HepG2 (cell line): ENCODE data around the gene STK11.

ENCODE experiments used
- AFF4 ChIP-seq: sonication (generic); formaldehyde crosslinking; IDR thresholded peaks from 2 replicates; pipeline ENCODE4 v1.4.0; 2020; ENCODE audit warnings: missing genetic modification reagents
- CTCF ChIP-seq: sonication (generic); formaldehyde crosslinking; IDR thresholded peaks from 2 replicates; pipeline ENCODE4 v1.5.0; 2020; ENCODE audit warnings: mild to moderate bottlenecking, missing genetic modification reagents, moderate library complexity
- ESRRA ChIP-seq: sonication (generic); formaldehyde crosslinking; IDR thresholded peaks from 2 replicates; pipeline ENCODE4 v1.5.1; 2020; ENCODE audit warnings: mild to moderate bottlenecking, low read depth, missing genetic modification reagents
- ETS1 ChIP-seq: sonication (generic); formaldehyde crosslinking; IDR thresholded peaks from 2 replicates; pipeline ENCODE4 v1.4.0; 2020; ENCODE audit warnings: missing genetic modification reagents
- EZH2 ChIP-seq: conservative IDR thresholded peaks from 2 replicates; pipeline ENCODE4 v1.6.1; 2012; ENCODE audit warnings: mild to moderate bottlenecking, low read depth, low read length, moderate library complexity
- HMG20B ChIP-seq: conservative IDR thresholded peaks from 2 replicates; pipeline ENCODE4 v1.6.1; 2016; ENCODE audit warnings: missing genetic modification reagents, missing compliant biosample characterization
- POLR2A ChIP-seq, 2 experiments: IDR thresholded peaks; 2 replicates each; pipeline ENCODE4 v1.6.1; 2011; ENCODE audit warnings: low read depth in 2 of 2, low read length in 2 of 2, mild to moderate bottlenecking in 1 of 2, moderate library complexity in 1 of 2; ENCODE audit not compliant: insufficient read depth in 1 of 2
- RAD21 ChIP-seq: fragments of 450-650 bp; formaldehyde crosslinking; IDR thresholded peaks from 2 replicates; pipeline ENCODE4 v1.5.0; 2020; ENCODE audit warnings: mild to moderate bottlenecking
- SP1 ChIP-seq, 2 experiments: fragments of 450-650 bp in 1 of 2; sonication (generic) in 1 of 2; formaldehyde crosslinking in 1 of 2; IDR thresholded peaks; 2 replicates each; pipeline versions ENCODE4 v1.4.0 to v1.6.1; 2016 to 2020; ENCODE audit warnings: missing genetic modification reagents in 1 of 2
- TCF7L2 ChIP-seq: IDR thresholded peaks from 2 replicates; pipeline ENCODE4 v1.6.1; 2011; ENCODE audit warnings: mild to moderate bottlenecking, low read depth, low read length, moderate library complexity
- ZBTB21 ChIP-seq: sonication (generic); formaldehyde crosslinking; IDR thresholded peaks from 2 replicates; pipeline ENCODE4 v1.4.0; 2020; ENCODE audit warnings: missing genetic modification reagents
- ZBTB33 ChIP-seq: sonication (generic); formaldehyde crosslinking; IDR thresholded peaks from 2 replicates; pipeline ENCODE4 v1.4.0; 2020; ENCODE audit warnings: missing genetic modification reagents
- ZBTB7A ChIP-seq: sonication (generic); formaldehyde crosslinking; IDR thresholded peaks from 2 replicates; pipeline ENCODE4 v1.8.0; 2022; ENCODE audit warnings: mild to moderate bottlenecking, missing genetic modification reagents

GRCh38 chr19:1268226-1269064 is 62.9 kb downstream of the STK11 start:
- TF ChIP-seq HMG20B: no peak
- no peak for TF ChIP-seq EZH2
- TF ChIP-seq CTCF: no peak
- TF ChIP-seq ETS1 (CRISPR knock-in tag): no peak
- no peak for TF ChIP-seq ESRRA (CRISPR knock-in tag)
- no peak for TF ChIP-seq ZBTB7A (CRISPR knock-in tag)
- no peak for TF ChIP-seq POLR2A (IDR thresholded peaks at IDR 0.05; ENCODE audit: insufficient read depth in 1 of 2, low read depth in 2 of 2, low read length in 2 of 2)
- TF ChIP-seq RAD21 (CRISPR knock-in tag): no peak
- TF ChIP-seq TCF7L2: no peak
- TF ChIP-seq SP1 (IDR thresholded peaks at IDR 0.05): no peak
- no peak for TF ChIP-seq SP1 (CRISPR knock-in tag; IDR thresholded peaks at IDR 0.05)
- no peak for TF ChIP-seq ZBTB21
- no peak for TF ChIP-seq AFF4 (CRISPR knock-in tag)
- 0 out of 2 replicates have a peak, but pooled peaks have one; percentile 14 for TF ChIP-seq ZBTB33 (CRISPR knock-in tag)
